ENCODE measurements around the gene P3H2. TPM values are rescaled to one million over a fixed set of nuclear protein-coding genes. Genes with fewer than 3 reads are reported as not detected.

The P3H2 gene
- total RNA-seq, 2 donors from 2014 or later: 14.6 to 22.2 TPM

GRCh38 chr3:190065204-190065603 is 55.5 kb downstream of the P3H2 start:
- DNase-seq: peak; percentile 37
- TF ChIP-seq CTCF (IDR thresholded peaks at IDR 0.05): no peak
- H3K27ac ChIP-seq: peak overlapping the region; percentile 42
- H3K9me3 ChIP-seq: no peaks in the 10 kb centered on the region
- no peak overlapping the region for H3K4me3 ChIP-seq
- intact Hi-C loops (cut with DNase I): no loop called here
- H3K36me3 ChIP-seq: no peaks in the 10 kb centered on the region
- no peaks in the 10 kb centered on the region for H3K27me3 ChIP-seq
- H3K4me1 ChIP-seq: peaks cover 3% of the 10 kb centered on the region
- H3K9ac ChIP-seq (ENCODE audit: low read depth in 2 of 2, low read length in 2 of 2): no peak overlapping the region

- no peaks in the 10 kb centered on the region for H3K36me3 ChIP-seq
- no peaks in the 10 kb centered on the region for H3K27me3 ChIP-seq
- DNase-seq: no peak
- TF ChIP-seq CTCF (IDR thresholded peaks at IDR 0.05): no peak
- H3K27ac ChIP-seq: peak overlapping the region; percentile 42
- H3K9ac ChIP-seq (ENCODE audit: low read depth in 2 of 2, low read length in 2 of 2): no peak overlapping the region
- H3K9me3 ChIP-seq: no peaks in the 10 kb centered on the region
- H3K4me1 ChIP-seq: peaks cover 3% of the 10 kb centered on the region
- intact Hi-C loops (cut with DNase I): no loop called here
- no peak overlapping the region for H3K4me3 ChIP-seq
Observed at GRCh38 chr3:190064659-190065058, 56.0 kb downstream of the P3H2 start.

GRCh38 chr3:190064112-190064511 is 56.6 kb downstream of the P3H2 start:
- H3K9ac ChIP-seq (ENCODE audit: low read depth in 2 of 2, low read length in 2 of 2): no peak overlapping the region
- intact Hi-C loops (cut with DNase I): no loop called here
- TF ChIP-seq CTCF (IDR thresholded peaks at IDR 0.05): no peak
- peak overlapping the region; percentile 42 for H3K27ac ChIP-seq
- H3K36me3 ChIP-seq: no peaks in the 10 kb centered on the region
- DNase-seq: no peak
- no peaks in the 10 kb centered on the region for H3K9me3 ChIP-seq
- H3K4me1 ChIP-seq: peaks cover 3% of the 10 kb centered on the region
- no peak overlapping the region for H3K4me3 ChIP-seq
- H3K27me3 ChIP-seq: no peaks in the 10 kb centered on the region

- no peaks in the 10 kb centered on the region for H3K27me3 ChIP-seq
- H3K9me3 ChIP-seq: no peaks in the 10 kb centered on the region
- peaks cover 3% of the 10 kb centered on the region for H3K4me1 ChIP-seq
- no peak for TF ChIP-seq CTCF (IDR thresholded peaks at IDR 0.05)
- intact Hi-C loops (cut with DNase I): no loop called here
- no peak overlapping the region for H3K27ac ChIP-seq
- H3K4me3 ChIP-seq: no peak overlapping the region
- H3K36me3 ChIP-seq: no peaks in the 10 kb centered on the region
- no peak overlapping the region for H3K9ac ChIP-seq (ENCODE audit: low read depth in 2 of 2, low read length in 2 of 2)
- DNase-seq: no peak
Observed at GRCh38 chr3:190063490-190063889, 57.2 kb downstream of the P3H2 start.

- no peaks in the 10 kb centered on the region for H3K9me3 ChIP-seq
- H3K9ac ChIP-seq (ENCODE audit: low read depth in 2 of 2, low read length in 2 of 2): no peak overlapping the region
- no peak overlapping the region for H3K4me3 ChIP-seq
- peaks cover 3% of the 10 kb centered on the region for H3K4me1 ChIP-seq
- no peaks in the 10 kb centered on the region for H3K36me3 ChIP-seq
- H3K27ac ChIP-seq: no peak overlapping the region
- TF ChIP-seq CTCF (IDR thresholded peaks at IDR 0.05): no peak
- intact Hi-C loops (cut with DNase I): no loop called here
- no peak for DNase-seq
- no peaks in the 10 kb centered on the region for H3K27me3 ChIP-seq
Observed at GRCh38 chr3:190060192-190060775, 60.4 kb downstream of the P3H2 start.

Data from colonic mucosa (tissue), 4 donors.